Measurements from ENCODE around the gene SPAG4.

SPAG4 gene

DNA sequence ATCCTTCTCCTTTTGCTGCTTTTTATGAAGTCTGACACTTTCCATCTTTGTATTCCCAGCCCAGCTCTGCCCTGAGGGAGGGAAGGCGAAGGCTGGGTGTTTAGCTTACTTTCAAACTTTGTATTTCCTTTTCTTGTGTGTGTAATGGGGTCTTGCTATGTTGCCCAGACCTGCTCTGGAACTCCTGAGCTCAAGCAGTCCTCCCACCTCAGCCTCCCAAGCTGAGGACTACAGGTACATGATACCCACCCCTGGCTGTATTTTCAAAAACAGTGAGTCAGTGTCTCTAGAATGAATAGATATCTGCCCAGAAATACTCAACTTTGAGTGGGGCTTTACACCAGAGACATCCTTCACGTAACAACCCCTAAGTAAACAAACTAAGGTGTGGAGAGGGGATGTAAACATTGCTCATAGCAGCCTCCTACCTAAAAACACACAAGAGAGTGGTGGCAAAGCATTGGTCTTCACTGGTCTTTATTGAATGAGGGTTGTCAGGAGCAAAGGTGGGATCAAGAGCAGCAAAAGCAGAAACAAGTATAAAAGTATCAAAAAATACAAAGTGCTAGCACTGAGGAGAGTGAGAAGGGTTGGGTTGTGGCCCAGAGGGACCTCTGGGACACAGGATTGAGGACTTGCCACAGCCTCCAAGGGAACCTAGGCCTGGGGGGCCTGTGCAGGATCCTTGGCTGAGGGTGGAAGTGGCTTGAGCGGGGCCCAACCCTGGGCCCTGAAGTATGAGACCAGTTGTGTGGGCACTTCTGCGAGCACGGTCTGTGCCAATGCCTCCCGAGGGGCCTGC lies 10.2 kb downstream of the SPAG4 start:
- DNase-seq (ENCODE audit: low spot score) = no peak

DNA sequence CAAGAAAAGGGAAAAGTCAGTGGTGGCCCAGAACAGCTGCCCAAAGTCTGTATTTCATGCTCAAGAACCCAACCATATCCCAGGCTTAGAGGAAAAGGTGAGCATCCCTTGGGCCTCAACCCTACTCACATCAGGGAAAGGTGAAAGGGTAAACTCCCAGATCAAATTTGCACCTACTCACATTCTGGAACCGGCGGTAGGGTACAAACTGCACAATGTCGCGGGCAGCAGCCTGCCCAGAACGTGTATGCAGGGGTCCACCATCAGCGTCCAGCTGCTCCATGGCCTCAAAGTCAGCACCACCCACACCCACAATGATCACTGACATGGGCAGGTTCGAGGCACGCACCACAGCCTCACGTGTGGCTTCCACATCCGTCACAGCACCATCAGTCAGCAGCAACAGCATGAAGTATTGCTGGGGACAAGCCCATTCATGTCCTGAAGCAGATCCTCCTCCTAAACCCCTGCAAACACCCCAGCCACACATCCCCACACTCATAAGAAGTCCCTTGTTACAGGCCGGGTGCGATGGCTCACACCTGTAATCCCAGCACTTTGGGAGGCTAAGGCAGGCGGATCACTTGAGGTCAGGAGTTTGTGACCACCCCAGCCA lies 10.9 kb downstream of the SPAG4 start:
- DNase-seq (ENCODE audit: low spot score) = no peak

DNA sequence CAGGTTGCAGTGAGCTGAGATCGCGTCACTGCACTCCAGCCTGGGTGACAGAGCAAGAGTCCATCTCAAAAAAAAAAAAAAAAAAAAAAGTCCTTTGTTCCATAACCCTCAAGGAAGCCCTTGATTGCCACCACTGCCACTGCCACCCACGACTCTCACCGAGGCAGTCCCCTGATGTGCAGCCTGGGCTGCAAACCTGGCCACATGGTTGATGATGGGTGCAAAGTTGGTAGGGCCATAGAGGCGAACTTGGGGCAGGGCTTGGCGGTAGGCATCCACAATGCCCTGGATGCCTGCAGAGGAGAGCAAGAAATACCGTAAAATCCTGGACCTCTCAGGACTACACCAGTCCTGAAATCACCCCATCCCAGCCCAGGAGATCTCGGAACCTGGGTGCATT lies 11.5 kb downstream of the SPAG4 start:
- DNase-seq (ENCODE audit: low spot score) = no peak

DNA sequence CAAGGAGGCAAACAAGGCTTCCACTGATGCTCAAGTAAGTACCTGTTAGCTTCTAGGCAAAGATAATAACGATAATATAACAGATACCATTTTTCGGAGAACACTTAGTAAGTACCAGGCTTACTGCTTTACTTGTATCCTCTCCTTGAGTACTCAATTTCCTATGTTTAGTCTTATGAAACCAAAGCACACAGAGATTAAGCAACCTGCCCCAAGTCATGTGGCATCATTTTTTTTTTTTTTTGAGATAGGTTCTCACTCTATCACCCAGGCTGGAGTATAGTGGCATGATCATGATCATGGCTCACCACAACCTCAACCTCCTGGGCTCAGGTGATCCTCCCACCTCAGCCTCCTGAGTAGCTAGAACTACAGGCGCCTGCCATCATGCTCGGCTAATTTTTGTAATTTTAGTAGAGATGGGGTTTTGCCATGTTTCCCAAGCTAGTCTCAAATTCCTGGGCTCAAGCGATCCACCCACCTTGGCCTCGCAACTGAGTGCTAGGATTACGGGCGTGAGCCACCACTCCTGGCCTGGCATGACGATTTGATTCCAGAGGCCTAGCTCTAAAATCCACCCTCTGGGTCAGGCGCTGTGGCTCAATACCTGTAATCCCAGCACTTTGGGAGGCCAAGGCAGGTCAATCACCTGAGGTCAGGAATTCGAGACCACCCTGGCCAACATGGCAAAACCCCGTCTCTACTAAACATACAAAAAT lies 14.0 kb downstream of the SPAG4 start:
- DNase-seq (ENCODE audit: low spot score) = no peak

DNA sequence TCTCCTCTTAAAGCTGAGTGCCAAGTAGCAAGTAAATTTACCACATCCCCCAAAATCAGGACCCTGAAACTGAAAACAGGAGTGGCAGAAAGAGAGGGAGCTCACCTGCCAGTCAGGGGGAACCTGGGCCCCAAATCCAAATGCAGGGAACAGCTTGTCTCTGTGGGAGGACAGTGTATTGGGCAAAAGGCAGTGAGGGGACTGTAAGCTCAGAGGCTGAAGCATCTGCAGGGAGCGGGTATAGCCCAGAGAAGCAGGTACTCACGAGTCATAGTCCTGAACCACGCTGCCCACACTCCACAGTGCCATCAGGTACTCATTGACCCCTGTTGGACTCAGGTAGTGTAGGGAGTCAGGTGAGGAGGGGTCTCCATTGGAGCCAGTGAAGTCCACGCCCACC lies 15.0 kb downstream of the SPAG4 start:
- no peak for DNase-seq (ENCODE audit: low spot score)

DNA sequence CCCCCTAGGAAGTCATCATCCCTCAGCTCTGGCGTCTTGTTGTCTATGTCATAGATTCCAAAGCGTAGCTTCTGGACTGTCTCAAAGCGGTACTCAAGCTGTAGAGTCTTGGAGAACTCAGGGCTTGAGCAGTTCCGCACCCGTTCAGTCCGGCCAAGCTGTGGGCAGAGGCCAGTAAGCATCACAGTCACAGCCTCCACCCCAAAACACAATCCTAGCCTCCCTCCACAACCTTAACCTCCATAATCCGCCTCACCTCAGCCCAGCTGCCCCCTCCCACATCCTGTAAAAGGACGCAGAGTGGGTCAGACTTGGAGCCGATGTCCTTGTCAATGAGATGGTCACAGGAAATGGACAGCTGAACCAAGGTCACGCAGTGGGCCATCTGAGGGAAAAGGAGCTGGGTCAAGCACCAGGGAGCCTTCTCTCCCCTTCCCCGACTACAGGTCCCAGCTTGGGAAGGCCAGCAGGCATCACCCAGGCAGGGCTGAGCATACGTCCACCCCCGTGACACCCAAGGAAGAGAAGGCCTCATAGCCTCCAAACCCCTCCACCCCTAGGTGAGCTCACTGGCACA lies 17.0 kb downstream of the SPAG4 start:
- no peak for DNase-seq (ENCODE audit: low spot score)

DNA sequence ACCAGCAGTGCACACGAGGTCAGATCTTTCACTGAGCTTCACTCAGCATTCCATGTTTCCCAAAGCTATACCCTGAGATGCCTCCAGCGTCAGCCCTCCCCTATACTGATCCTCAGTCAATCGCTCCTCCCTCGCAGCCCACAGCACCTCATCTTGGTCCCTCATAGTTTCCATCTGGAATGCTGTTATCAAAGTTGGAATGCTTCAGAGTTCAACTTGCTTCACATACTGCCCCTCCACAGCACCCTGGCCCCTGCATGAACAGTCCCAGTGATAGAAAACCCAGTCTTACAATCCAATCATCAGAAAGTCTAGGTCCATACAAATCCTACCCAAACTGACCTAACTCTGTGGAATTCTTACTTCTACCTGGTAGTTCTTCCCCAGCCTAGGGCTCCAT lies 20.0 kb downstream of the SPAG4 start:
- DNase-seq (ENCODE audit: low spot score) = no peak

DNA sequence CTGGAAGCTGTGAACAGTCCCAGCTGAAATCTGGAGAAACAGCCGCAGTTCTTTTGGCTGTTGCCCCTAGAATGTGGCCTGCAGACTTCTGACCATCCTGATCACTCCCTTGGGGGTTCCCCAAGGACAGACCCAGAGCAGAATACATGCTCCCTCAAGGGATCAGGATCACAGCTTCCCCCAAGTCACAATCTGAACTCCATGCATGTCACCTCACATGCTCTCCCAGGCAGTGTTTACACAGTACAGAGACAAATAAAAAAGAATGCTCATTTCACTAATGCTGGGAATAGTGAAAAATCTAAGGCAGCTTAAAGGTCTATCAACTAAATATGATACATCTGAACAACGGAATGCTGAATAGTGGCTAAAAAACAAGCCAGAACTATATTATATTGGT lies 20.5 kb downstream of the SPAG4 start:
- DNase-seq (ENCODE audit: low spot score) = peak; percentile 52

DNA sequence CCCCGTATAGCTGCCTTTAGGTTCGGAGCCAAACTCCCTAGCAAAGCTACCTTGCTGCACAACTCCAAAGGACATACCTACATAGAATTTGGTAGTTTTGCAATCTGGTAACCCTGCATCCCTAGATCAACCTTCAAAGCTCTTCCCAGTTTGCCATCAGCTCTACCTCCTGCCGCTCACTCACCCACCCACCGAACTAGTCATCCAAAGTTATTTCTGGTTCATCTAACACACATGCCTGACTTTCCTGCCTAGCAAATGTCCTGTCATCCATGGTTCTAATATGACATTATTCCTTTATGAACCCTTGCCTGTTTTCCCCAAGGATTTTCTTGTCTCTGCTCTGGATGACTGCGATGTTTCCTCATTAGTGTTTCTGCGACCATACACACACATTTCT lies 21.6 kb downstream of the SPAG4 start:
- no peak for DNase-seq (ENCODE audit: low spot score)

DNA sequence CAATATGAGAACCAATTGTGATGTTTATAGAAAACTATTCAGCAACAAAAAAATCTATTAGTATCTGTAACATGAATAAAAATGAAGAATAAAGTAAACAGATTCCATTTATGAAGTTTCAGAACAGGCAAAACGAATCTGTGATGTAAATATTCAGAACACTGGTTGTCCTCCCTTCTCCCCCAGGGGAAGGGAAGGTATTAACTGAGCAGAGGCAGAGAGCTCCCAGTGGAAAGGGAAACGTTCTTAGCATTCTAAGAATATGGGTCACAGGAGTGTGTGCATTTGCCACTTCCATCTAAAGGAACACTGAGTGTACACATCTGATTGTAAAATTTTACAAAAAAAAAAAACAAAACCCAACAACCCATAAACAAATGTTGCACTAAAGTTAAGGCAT lies 23.1 kb downstream of the SPAG4 start:
- no peak for DNase-seq (ENCODE audit: low spot score)

DNA sequence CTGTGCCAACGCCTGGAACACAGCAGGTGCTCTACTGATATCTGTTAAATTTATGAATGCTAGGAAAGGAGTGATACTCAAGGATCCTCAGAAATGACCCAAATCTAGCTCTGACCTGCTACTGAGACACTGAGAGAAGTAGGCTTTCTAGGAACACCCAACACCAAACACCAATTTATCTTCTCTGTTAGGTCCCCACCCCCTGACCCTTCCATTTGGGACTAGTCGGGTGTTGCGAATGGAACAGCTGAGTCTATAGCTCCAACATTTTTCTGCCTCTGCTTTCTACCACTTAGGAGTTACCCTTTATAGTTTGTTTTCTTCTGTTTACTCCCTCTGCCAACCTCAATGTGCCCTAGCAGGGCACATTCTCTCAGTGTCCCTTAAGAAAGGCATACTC lies 25.1 kb downstream of the SPAG4 start:
- DNase-seq (ENCODE audit: low spot score) = no peak

DNA sequence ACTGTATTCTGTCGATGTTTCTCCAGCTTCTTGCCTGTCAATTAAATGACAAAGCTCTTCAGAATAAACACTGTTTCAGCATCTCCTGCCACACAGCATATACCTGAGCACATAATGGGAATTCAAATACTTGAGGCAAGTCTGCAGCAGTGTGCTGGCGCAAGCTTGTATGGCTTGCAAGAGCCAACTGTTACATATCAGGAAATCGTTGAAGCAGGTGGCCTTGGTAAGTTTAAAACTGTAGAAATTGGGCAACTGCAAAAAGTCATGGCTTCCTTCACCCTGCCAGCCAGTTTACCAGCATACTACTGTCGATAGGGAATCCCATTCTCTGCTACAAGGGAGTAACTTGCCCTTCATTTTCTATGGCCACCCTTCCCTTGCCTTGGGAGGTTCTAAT lies 26.1 kb downstream of the SPAG4 start:
- no peak for DNase-seq (ENCODE audit: low spot score)

DNA sequence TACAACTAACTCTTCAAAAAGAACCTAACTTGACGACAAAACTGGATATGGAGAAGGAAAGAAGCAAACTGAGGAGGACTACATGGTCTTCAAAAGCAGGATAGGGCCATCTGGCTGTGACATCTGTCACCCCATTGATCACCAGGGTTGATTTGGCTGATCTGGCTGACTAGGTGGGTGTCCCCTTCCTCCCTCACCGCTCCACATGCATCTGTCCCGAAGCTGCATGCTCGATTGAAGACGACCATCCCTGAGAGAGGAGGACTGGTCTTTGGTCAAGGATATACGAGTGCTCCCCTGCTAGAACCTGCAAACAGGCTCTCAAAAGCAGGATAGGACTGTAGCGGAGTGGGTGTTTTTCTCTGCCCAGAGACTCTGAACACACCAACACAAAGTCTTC lies 27.4 kb downstream of the SPAG4 start:
- no peak for DNase-seq (ENCODE audit: low spot score)

DNA sequence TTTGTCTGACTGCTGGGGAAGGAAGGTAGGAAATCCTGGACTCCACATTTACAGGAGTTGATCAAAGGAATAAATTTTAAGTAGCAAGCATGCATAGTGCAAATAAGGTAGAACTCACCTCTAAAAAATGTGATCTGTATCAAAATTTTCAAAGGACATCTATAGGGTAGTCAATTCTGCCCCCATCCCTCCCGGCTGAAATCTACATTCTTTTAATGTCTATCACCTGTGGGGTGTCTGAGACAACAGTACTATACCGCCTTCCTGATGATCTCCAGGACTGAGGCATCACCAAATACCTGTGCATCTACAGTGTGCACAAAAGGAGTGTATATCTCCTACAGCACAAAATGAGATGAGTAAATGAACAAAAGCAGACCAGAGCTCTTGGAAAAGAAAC lies 29.2 kb downstream of the SPAG4 start:
- no peak for DNase-seq (ENCODE audit: low spot score)

DNA sequence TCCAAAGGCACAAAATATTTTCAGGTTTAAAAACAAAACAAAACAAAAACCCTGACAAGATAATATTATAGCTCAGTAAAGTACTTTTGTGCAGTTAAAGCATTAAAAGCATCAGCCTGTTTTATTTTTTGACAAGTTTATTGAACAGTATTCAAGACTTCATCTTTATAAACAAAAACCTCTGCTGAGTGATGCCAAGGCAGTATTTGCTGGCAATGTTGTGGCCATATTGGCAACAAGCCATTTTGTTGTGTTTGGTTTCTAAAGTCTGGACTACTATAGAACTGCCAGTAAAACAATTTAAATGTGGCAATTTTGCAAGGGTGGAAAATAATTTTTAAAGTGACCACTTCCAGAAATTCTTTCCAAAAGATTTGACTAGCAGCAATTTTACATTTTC lies 33.2 kb downstream of the SPAG4 start:
- DNase-seq (ENCODE audit: low spot score) = no peak

DNA sequence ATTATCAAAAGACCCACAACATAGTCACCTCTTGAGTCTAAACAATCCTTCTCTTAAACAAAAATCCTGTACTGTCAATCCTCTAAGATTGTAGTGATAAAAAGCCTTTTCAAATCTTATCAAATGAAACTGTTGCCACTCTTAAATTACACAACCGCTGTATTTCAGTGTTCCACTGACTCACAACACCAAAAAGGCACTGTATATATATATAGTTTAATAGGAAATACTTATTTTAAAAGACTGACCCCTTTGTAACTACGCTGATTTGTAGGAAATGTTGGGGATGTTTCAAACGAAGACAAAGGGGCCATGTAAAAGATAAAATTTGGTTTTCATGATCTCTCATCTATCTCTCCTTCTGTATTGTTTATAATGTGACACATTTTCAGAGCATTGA lies 35.0 kb downstream of the SPAG4 start:
- DNase-seq (ENCODE audit: low spot score) = no peak

DNA sequence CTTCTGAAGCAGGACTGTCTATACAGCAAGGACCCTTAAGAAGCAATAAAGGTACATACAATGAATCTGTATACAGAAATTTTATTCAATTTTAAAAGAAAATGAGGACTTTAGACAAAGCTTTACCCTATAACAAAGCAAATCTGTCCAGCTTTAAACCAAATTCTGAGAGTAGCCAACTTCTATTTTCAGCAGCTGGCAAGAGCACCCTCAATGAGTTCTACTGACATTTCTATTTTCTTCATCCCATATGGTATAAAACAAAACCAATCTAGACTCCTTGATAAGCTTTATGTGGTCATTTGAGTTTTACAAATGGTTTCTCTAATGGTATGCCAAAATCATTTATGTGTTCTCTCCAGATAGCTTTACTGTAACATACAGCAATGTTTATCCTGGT lies 36.3 kb downstream of the SPAG4 start:
- no peak for DNase-seq (ENCODE audit: low spot score)

DNA sequence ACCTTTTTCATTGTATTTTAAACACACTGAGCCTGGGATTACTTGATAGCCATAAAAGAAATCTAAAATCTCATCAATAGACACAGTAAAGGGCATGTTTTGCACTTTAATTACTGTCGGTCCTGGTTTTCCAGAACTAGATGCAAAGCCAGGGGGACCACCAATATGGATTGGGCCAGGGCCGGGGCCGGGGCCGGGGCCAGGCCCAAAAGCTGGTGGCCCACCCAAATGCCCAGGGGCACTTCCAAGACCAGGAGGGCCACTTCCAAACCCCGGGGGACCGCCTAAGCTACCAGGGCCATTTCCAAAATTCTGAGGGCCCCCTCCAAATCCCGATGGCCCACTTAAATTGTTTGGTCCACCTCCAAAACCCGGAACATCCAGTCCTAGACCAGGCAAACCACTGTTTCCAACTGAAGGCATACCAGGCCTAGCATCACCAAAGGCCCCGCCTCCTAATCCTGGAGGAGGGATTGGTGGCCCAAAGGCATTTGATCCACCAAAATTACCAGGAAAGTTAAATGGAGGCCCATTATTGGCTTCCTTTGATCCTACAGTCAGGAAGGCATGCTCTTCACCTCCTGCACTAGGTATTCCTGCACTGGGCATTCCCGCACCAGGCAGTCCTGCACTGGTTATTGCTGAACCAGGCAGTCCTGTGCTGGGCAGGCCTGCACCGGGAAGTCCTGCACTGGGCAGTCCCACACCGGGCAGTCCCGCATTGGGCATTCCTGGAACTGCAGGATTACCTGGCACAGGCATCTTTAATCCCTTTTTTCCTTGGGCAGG lies 37.2 kb downstream of the SPAG4 start:
- DNase-seq (ENCODE audit: low spot score) = no peak

DNA sequence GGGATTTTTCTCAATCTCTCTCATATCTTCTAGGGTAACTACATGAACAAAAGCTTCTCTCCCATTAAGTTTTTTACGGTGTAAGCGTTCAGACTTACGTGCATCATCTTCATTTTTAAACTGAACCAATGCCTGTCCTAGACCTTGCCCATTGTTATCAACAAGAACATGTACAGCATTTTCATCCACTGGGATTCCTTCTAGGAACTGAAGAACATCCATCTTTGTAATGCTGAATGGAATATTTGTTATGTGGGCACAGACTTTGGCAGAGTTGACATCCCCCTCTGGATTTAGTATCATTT lies 37.8 kb downstream of the SPAG4 start:
- no peak for DNase-seq (ENCODE audit: low spot score)

DNA sequence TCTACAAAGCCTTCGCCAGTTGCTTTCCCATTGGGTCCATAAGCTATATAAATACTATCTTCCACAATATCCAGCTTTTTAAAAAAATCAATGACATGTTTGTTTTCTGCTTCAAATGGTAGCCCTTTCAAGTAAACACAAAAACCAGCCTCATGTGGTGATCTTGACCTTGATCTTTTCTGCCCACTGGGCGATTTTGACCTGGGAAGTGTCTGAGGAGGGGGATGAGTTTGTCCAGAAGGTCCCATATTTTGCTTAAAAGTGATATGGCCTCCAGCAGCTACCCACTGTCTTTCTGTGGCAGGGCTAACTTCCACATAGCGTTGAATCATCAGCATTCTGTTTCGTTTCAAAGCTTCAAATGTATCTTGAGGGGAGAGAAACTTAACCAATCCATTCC lies 38.3 kb downstream of the SPAG4 start:
- no peak for DNase-seq (ENCODE audit: low spot score)

DNA sequence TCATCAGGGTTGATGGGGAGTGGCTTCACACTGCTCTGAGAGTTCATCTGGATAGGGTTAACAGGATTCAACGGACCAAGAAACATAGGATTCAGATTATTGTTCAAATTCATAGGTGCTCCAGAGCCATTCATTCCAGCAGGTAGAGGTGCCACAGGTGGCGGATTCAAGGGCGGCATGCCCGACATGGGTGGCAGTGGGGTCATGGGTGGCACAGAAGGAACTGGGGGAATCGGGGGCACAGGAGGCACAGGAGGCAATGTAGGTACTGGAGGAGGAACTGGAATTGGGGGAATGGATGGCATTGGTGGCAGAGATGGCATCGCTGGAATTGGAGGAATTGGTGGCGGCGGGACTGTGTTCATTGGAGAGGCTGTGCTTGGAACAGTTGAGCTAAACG lies 38.8 kb downstream of the SPAG4 start:
- DNase-seq (ENCODE audit: low spot score) = no peak

DNA sequence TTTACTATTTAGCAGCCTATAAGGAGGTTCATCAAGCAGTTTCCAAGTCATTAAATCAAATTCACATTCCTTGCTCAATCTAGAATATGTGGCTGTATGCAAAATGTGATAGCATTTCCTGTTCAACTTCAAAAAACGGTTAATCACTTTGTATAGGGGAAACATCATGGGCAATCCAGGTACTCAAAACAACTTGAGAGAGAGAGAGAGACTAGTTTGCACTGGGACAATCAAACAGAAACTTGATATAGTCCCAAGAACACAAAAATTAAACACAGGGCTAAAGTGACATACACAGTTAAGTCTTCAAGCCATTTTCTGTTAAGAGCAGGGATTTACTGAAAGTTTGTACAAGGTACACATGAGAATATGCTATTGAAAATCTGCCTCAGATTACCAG lies 41.6 kb downstream of the SPAG4 start:
- DNase-seq (ENCODE audit: low spot score) = no peak

Data from HuH-7.5 (cell line).